ENCODE results near the gene KIAA2012.
"Not testable (repeated sequence)": the region's sequence is repeated elsewhere in the genome, so short reads cannot be mapped to it uniquely, and the experiment has no call there.

Gene KIAA2012

GRCh38 chr2:202204855-202205254 is 131.8 kb downstream of the KIAA2012 start:
- no peak for DNase-seq

- DNase-seq = no peak
Observed at GRCh38 chr2:202208526-202208925, 135.5 kb downstream of the KIAA2012 start.

GRCh38 chr2:202215179-202215578 is 142.1 kb downstream of the KIAA2012 start:
- DNase-seq = no peak

GRCh38 chr2:202221873-202222272 is 148.8 kb downstream of the KIAA2012 start:
- no peak for DNase-seq

- peak; percentile 4 for DNase-seq
Observed at GRCh38 chr2:202237787-202238233, 164.8 kb downstream of the KIAA2012 start.

- DNase-seq = peak; percentile 82
Observed at GRCh38 chr2:202238234-202239197, 165.5 kb downstream of the KIAA2012 start, which contains the start of gene SUMO1. Gene SUMO1, minus strand, starts transcription at chr2:202238597. Its CDS starts 146 bp downstream, at chr2:202238451.

GRCh38 chr2:202247710-202248109 is 174.7 kb downstream of the KIAA2012 start:
- not testable (repeated sequence) for DNase-seq

- DNase-seq = no peak
Observed at GRCh38 chr2:202249521-202250253, 176.6 kb downstream of the KIAA2012 start.

GRCh38 chr2:202251494-202251893 is 178.4 kb downstream of the KIAA2012 start:
- no peak for DNase-seq
